ENCODE data around the gene FA2H.

FA2H gene

DNA sequence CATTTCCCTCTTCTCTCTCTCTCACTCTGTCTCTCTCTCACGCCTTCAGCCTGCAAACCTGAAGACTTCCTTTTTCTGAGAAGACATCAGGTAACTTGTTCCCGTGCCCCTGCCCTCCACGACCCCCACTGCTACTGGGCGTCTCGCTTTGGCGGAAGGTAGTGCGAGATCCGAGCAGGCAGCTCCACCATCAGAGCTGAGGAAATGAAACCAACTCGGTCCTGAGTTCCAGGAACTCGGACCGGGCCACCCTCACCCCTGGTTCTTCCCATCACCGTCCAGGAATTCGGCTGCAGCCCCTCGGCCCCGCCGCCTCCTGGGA is 74.5 kb downstream of the FA2H start:
- TF ChIP-seq, protein P1, sequence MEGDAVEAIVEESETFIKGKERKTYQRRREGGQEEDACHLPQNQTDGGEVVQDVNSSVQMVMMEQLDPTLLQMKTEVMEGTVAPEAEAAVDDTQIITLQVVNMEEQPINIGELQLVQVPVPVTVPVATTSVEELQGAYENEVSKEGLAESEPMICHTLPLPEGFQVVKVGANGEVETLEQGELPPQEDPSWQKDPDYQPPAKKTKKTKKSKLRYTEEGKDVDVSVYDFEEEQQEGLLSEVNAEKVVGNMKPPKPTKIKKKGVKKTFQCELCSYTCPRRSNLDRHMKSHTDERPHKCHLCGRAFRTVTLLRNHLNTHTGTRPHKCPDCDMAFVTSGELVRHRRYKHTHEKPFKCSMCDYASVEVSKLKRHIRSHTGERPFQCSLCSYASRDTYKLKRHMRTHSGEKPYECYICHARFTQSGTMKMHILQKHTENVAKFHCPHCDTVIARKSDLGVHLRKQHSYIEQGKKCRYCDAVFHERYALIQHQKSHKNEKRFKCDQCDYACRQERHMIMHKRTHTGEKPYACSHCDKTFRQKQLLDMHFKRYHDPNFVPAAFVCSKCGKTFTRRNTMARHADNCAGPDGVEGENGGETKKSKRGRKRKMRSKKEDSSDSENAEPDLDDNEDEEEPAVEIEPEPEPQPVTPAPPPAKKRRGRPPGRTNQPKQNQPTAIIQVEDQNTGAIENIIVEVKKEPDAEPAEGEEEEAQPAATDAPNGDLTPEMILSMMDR (IDR thresholded peaks at IDR 0.05) = no peak
- DNase-seq = no peak
- H3K4me1 Mint-ChIP-seq = peaks cover 16% of the 10 kb centered on the region
- peak overlapping the region; percentile 78 for H3K4me3 Mint-ChIP-seq
- no peak overlapping the region for H3K27ac Mint-ChIP-seq
- H3K9me3 Mint-ChIP-seq = peaks cover 8% of the 10 kb centered on the region
- no peaks in the 10 kb centered on the region for H3K36me3 Mint-ChIP-seq (ENCODE audit: low read depth)
- H3K27me3 Mint-ChIP-seq (ENCODE audit: low read depth, poor library complexity) = peaks cover 39% of the 10 kb centered on the region

DNA sequence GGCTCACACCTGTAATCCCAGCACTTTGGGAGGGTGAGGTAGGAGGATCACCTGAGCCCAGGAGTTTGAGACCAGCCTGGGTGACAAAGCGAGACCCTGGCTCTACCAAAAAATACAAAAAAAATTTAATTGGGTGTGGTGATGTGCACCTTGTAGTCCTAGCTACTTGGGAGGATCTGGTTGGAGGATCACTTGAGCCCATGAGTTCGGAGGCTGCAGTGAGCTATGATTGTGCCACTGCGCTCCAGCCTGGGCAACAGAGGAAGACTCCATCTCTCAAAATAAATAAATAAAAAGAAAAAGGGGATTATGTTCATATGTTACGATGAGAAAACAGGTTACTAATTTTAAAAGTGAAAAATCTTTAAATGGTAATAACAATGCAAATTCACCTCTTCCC is 75.0 kb downstream of the FA2H start:
- Mint-ChIP-seq H3K4me3 (no peak overlapping the region), H3K4me1 (peaks cover 16% of the 10 kb centered on the region), H3K36me3 (ENCODE audit: low read depth) (no peaks in the 10 kb centered on the region), H3K27me3 (ENCODE audit: low read depth, poor library complexity) (peaks cover 39% of the 10 kb centered on the region), H3K9me3 (peaks cover 8% of the 10 kb centered on the region), H3K27ac (no peak overlapping the region)
- TF ChIP-seq, protein P1 (IDR thresholded peaks at IDR 0.05) = no peak
- no peak for DNase-seq

DNA sequence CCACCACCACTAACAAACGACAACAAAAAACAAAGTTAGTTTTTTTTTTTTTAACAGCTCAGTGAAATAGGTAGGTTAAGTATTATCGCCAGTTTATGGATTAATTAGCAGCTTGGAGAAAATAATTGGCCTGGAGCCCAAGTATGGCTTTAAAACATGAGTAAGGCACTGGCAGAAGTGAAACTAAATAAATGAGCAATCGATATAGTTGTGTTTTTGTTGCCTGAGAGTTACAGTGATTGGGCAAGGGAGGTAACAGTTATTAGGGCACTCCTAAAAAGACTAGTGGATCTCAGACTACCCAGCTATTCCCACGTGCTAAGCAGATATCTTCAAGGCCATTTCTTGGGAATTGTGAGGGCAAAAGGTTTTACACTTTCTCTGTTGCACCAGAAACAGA is 76.4 kb downstream of the FA2H start:
- Mint-ChIP-seq H3K27ac (no peak overlapping the region), H3K4me1 (peaks cover 16% of the 10 kb centered on the region)

DNA sequence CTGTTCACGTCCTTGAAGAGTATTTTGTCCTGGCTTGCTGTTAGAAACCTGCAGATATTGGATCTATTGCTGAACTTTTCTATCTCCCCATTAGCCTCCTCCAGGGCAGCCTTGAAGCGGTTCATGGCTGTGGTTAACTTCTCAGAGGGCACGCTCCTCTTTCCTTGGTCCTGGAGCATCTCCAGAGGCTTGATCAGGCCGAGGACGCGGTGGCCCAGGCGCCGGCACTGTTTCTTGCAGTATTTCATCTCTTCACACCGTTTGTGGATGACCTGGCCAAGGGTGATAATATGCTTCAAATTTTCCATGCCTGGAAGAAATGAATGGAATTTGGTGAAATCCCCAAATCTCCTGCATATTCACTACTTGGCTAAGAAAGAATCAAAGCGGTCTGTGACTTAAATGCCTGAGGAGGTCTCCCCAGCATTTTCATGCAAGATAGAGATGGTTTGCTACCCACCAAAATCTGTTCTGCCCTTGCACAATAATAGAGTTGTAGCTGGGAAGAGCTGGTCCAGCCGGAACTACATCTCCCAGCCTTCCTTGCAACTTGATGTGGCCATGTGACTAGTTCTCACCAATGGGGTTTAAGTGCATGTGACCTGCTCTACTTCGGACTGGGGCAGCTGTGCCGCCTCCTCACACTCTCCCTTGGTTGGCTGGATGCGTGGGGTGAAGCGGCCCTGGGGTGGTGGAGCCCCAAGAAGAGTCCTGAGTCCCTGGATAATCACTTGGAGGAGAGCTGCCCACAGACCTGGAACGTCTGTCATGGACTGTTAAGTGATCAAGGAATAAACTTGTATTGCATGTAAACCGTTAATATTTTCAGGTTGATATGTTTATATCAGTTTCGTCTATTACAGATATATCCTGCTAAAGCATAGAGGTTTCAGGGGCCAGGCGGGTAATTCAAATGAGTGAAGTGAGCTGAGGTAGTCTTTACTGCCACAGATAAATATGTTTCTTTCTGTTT is 78.9 kb downstream of the FA2H start:
- Mint-ChIP-seq H3K36me3 (ENCODE audit: low read depth) (no peaks in the 10 kb centered on the region), H3K4me1 (peaks cover 12% of the 10 kb centered on the region), H3K9me3 (peaks cover 8% of the 10 kb centered on the region), H3K4me3 (peak overlapping the region; percentile 91), H3K27ac (no peak overlapping the region), H3K27me3 (ENCODE audit: low read depth, poor library complexity) (peaks cover 46% of the 10 kb centered on the region)
- TF ChIP-seq, protein P1 (IDR thresholded peaks at IDR 0.05) = no peak
- DNase-seq = peak; percentile 65

More for the DNA sequence above, 76.4 kb downstream of the FA2H start:
- DNase-seq = no peak
- H3K27me3 Mint-ChIP-seq (ENCODE audit: low read depth, poor library complexity) = peaks cover 38% of the 10 kb centered on the region
- peaks cover 8% of the 10 kb centered on the region for H3K9me3 Mint-ChIP-seq
- TF ChIP-seq, protein P1 (IDR thresholded peaks at IDR 0.05) = no peak
- no peaks in the 10 kb centered on the region for H3K36me3 Mint-ChIP-seq (ENCODE audit: low read depth)
- H3K4me3 Mint-ChIP-seq = no peak overlapping the region

DNA sequence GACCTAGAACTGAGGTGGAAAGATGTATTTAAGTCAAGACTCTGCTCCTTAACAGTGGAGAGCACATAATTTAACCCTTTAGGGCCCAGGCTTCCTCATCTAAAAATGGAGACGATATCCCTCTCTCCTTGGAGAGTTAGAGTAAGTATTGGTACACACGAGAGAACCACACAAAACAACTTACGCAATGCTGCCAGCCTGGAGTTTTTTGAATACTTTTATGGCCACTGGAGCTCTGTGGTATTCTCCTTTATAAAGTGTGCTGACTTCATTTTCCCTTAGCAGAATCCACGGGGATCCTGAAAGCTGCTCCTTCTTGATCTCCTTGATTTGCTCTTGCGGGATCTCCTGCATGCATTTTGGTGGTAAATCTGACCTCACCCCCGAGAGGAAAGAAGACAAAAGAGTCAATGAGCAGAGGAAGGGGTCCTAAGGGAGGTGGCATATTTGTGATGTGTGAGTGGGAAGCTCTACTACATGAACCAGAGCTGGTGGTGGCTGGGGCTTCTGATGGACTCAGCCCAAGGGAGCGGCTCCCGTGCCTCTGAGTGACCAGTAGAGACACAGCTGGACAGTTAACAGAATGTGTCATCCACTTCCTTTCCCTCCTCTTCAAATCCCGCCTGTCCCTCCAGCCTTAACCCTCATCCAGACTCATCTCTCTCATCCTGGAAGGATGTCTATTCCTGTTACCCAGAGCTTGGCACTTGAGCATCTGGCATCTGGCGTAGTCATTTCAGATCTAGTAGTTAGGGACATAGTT is 83.3 kb downstream of the FA2H start:
- TF ChIP-seq, protein P1 (IDR thresholded peaks at IDR 0.05) = no peak
- Mint-ChIP-seq H3K27me3 (ENCODE audit: low read depth, poor library complexity) (peaks cover 28% of the 10 kb centered on the region), H3K27ac (no peak overlapping the region), H3K9me3 (peaks cover 8% of the 10 kb centered on the region), H3K4me1 (peaks cover 6% of the 10 kb centered on the region), H3K4me3 (no peak overlapping the region), H3K36me3 (ENCODE audit: low read depth) (no peaks in the 10 kb centered on the region)
- DNase-seq = no peak

Measured in nephron progenitor cell (in vitro differentiated cells).